ENCODE data around the gene NES.

The NES gene

GRCh38 chr1:156619582-156619955 is 57.6 kb downstream of the NES start:
- no peak for DNase-seq (ENCODE audit: low read depth in 2 of 2)

GRCh38 chr1:156618853-156619581 is 58.2 kb downstream of the NES start, which contains the start of gene HAPLN2:
Gene HAPLN2 (plus strand): TSS chr1:156619415. CDS start chr1:156623491, 4,076 bp downstream.
- DNase-seq (ENCODE audit: low read depth in 2 of 2): no peak

Data from stimulated activated CD4-positive, alpha-beta T cell treated with anti-CD3 and anti-CD28 coated beads, Interleukin-1b, Interleukin-23, amount 100 ng/mL, for 4 hours (primary cell).